NOMO-1 treated with DMSO at 0.1 percent for 48 hours (cell line): ENCODE results near the gene ZPBP2.

Experiments
- DNase-seq: peaks from one replicate; lab custom pipeline; 2025; ENCODE audit not compliant: unreplicated experiment; lab: John Stamatoyannopoulos, UW

Gene ZPBP2

DNA sequence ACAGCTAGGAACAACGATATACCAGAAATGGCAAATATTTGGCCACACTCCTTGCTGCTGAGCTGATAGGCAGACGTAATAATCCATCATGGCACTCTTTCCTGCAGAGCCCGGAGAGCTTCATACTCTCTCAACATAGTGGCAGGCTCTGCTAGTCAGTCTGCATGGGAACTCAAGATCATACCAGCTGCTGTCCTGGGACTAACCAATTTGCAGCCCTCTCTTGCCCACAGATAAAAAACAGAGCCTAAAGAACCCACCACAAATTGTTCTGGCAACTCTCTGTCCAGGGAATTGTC lies 36.9 kb downstream of the ZPBP2 start:
- no peak for DNase-seq

DNA sequence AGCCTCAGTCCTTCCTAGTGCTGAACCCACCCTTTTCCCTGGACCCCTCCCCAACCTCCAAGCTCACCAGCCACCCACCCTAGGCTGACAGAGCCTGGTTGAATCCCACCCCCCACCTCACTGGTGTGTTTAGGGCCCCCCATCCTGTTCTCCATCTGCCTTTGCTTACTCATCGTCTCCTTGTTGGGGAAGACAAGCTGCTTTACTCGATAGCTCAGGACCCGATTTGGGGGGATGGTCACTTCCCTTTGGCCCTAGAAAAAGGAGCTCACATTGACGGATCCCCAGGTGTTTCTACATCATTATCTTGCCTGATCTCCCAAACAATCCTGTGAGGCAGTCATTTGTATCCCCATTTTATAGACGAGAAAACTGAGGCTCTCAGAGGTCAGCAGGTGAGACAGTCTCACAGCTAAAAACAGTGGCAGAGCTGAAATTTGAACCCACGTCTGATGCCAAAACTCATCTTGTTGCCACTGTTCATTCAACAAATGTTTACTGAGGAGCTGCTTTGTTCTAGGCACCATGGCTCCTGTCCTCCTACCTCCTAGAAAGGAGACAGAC lies 40.9 kb downstream of the ZPBP2 start:
- no peak for DNase-seq

DNA sequence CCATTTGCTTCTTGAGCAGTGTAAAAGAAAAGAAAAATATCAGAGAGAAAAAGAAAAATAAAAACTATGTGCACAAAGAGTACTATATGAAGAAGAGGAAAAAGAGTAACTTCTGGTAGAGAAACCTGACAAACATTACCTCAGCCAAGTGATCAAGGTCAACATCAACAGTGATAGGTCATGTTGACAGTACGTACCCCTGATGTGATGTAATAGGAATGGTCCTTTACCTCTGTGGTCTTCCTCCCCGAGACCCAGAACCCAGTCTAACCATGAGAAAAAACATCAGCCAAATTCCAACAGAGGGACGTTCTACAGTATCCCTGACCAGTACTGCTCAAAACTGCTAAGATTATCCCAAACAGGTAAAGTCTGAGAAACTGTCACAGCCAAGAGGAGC lies 46.0 kb downstream of the ZPBP2 start:
- DNase-seq = no peak

DNA sequence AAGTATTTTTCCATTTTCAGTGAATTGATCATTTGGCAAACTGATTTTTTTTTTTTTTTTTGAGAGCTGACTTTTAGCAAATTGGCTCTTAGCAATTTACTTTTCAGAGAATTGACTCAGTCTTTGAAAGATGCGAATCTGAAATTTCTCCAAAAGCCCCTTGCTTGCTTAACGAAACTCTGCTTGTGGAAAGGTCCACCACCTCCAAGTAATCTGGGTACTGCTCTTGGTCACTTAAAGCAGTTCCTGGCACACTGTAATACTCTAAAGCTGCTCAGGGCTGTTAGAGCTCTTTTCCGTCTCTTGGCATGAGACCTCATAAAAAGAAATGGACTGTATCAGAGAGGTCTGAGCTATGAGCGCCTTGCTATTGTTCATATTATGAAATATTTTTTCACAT lies 47.6 kb downstream of the ZPBP2 start:
- no peak for DNase-seq

DNA sequence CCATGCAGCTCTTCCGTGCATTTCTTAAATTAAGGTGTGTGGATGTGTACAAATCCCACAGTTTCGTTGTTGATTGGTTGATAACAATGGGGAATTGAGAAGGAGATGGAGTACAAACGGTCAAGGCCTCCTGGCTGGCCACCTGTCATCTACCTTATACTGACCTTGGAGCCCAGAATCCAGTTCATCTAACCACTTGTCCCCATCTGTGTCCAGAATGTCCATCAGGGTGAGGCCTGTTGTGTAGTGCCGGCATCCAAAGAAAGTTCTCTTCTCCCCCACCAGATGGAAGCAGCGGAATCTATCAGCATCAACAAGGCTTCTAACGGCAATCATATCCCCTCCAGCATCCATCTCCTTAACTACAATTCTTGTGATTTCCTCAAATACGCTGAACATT lies 48.9 kb downstream of the ZPBP2 start:
- DNase-seq = no peak

DNA sequence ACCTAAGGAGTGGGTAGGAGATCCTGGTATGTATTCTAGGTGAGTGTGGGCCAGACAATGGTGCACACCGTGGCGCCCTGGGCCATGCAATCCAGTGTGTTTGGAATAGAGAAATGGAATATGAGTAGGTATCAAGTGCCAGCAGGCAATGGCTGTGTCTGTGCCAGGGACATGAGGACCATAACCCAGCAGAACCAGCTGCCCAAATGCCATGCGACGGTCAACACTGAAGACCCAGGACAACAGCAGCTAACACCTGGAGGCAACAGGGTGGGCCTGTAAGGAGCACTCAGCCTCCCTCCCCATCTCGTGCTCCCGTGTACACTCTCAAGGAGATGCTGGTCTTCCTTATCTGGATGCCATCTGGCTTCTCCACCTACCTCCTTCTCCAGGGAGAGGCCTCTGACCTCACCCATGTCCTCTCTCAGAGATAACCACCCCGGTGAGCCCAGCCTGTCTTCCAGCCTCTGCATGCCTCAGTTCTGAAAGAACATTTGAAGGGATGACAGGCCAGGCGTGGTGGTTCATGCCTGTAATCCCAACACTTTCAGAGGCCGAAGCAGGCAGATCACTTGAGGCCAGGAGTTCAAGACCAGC lies 51.2 kb downstream of the ZPBP2 start:
- no peak for DNase-seq

DNA sequence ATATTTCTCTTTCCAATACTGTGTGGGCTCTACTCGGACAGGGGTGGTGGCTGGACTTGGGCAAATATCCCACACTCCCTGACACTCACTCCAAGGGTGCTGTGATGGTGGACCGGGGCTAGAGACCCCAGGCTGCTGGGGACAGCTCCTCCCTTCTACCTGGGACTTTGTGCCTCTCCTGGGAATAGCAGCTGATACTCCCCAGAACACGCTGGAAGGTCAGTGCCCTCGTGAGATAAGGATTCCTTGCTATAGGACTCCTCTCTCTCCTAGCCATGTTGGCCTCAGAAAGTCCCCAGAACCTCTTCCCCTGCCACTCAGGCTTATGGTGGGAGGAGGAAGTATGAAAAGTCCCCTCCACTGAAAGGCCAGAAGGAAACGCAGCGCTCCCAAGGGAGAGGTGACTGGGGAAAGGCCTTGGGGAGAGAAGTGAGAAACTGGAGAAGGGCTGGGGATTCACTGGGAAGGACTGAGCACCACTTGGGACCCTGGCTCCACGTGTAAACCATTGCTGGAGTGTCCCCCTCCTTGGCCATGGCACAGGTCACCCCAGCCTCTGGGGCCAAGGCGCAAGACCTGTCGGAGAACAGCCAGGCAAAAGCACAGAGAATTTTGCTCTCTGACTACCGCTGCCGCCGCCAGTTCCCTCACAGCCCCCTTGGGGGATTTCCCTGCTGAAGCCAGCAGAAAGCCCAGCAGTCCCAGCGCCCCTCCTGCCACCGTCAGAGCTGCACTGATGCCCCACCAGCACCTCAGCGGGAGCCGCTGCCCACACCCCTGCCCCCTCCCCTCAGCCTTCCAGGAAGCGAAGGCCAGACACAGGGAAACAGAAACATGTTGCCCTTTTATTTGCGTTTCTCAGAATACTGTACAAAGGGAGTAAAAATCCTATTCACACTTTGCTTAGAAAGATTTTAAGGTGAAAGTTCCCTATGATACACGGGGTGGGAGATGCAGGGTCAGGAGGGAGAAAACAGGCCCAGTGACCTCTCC lies 52.5 kb downstream of the ZPBP2 start:
- no peak for DNase-seq

DNA sequence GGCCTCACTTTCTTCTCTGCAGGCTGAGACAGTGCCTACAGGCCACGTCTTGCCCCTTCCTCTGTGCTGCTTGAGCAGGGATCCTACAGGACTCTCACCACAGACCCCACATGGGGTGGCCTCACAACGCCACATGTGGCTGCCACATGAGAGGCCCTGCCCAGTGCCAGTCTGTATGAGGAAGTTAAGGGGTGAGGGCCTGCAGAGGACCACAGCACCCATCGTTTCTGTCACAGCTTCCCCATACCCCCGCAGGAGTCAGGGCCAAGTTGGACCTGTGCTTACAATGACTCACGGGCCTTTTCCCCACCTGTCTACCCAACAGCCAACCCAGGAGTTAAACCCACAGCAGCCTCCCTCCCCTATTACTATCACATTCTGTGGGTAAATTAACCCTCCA lies 53.3 kb downstream of the ZPBP2 start:
- DNase-seq = no peak

DNA sequence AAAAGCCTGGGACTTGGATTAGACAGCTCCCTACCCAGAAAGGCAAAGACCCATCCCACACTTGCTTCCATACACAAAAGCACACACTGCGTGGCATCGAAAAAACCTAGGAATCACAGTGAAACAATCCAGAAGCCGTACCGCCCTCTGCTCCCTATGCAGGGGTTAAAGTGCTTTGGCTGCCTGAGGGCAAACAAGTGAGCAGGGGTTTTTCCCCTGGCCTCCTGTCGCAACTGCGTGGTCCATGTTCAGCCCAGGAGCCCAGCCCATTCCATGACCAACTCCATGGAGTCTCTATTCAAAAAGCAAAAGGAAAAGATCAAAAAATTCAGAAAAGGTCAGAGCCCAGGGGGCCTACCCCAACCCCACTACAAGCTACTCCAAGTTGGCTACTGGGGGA lies 54.0 kb downstream of the ZPBP2 start:
- no peak for DNase-seq

DNA sequence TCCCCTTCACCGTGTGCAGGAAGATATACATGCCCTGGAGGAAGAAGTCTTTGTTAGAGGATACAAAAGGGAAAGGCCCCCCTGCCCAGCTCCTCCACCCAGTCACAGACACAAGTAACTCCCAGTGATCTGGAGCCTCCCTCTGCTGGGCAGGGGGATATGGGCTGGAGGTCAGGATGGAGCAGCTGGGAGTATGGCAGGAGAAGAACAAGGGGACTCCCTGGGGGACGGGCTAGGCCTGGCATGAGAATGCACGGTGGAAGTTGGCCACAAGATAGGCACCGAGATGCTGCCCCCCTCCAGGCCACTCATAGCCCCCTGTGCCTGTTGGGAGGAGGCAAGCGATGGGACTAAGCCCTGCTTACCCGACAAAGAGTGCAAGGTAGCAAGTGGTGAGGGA lies 55.2 kb downstream of the ZPBP2 start:
- no peak for DNase-seq

DNA sequence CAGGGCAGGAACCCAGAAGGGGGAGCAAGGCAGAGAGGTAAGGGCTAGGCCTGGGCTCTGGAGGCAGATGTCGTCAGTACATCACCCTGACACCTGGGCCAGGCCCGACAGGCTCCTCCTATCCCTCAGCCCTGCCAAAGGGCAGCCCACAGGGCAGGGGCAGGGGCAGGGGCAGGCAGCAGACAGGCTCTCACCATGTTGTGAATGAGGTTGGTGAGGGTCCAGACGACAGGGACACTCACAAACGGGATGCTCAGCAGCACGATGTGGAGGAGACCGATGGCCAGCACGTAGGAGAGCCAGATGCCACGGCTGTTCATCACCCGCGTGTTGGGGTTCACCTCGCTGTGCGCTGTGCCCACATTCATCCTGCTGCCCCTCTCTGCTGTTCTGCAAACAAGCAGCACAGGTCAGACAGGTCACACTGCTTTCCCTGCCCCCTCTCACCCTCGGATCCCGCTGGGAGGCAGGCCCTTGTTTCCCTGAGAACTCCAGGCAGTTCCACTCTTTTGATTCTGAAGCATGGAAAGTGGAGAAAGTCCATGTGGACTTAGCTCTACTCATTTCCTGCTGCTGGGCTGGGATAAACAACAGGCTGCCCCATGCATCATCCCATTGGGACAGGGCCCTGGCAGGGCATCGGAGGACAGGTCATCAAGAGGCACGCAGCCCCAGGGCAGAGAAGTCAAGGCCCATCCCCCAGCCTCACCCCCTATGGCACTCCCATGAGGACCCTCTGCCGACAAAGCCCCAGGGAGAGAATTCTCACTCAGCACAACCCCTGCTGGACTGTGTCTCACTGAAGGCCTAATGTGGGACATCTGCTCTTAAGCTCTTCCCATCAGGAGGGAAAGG lies 56.1 kb downstream of the ZPBP2 start:
- no peak for DNase-seq

DNA sequence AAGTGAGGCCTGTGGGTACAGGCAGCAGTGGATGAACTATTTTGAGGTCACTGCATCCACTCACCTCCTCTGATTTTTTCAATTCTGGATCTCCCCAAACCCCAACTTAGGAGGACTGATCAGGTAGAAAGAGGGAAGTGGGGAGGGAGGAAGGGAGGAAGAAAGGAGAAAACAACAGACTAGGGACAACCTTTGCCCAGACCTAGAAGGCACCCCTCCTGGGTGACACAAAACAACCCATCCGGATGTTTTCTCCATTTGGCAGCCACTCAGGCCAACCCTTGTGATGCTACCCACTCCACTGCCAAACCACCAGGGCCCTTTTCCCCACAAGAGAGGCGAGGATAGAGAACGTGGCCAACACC lies 56.7 kb downstream of the ZPBP2 start:
- no peak for DNase-seq

DNA sequence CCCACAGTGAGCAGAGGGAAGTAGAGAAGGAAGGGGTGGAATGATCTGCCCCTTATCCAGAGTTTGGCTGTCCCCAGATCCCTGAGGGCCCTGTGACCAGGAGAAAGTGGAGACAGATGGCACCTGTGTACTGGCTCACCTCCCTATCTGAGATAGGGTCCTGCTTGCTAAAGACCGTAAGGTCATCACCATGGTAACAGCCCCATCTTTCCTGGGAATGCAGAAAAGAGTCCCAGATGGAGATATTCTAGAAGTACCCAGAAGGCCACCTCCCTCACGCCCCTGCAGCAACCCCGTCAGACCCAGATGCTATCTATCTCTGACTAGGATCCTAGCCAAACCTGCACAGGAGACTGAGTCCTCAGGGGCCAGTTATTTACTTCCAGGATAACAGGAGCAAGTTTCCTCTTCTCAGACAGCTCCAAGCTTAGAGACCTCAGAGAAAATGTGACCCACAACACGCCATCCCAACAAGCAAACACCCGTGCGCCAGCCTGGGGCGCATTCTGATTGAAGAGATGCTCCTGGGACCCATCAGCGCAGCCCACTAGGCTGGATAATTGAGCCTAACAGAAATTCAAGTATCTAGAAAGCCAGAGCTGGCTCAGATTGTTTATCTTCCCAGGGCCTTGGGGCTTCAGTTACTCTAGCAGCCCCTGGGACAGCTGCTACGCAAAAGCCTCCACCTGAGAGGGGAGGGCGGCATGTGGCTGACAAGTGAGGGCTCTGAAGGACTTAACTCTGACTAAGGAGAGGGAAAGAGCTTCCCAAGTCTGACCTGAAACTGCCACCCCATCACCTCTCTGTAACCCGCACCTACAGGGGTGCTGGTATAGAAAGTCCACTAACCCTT lies 57.5 kb downstream of the ZPBP2 start:
- no peak for DNase-seq

DNA sequence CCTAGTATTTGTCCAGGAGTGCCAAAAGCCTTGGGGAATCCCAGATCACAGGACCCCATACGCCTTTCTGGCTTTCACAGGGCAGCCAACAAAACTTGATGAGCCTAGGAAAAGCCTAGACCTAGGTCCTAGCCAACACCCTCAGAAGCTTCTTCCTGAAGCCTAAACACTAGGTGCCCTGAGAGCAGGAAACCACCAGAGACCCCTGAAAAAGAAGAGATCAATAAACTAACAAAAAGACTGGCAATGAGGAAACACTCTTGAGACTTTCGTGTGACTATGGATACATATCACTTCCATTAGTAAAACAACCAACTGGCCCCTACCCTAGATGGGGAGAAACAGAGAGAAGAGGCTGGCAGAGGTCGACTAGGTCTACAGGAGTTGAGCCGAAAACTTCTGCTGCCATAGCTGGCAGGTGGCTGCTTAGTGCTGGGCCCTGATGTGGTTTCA lies 58.2 kb downstream of the ZPBP2 start:
- DNase-seq = no peak

DNA sequence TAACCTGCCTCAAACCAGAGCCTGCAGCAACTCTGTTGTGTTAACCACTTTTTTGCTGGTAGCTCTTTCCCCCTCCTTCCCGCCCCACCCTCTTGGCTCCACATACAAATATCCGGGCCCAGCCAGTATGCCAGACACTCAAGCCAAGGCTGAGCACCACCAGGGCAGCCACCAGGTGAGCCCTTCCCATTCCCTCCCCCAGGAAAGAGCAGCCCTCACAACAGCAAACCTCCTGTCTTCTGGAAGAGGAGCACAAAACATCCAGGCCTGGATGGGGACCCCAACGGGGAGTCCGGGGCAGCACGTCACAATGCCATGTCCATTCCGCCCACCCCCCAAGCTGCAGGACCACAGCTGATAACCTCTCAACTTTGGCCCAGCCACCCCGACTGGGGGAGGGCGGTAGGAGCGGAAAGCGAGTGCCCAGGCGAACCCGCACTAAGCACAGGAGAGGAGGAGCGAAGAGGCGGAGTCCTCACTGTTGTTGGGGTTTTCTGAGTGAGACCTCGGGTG lies 58.6 kb downstream of the ZPBP2 start:
- peak; percentile 39 for DNase-seq
